Epithelial cell of proximal tubule (primary cell): ENCODE results near the gene INTS15. TPM values are rescaled to one million over a fixed set of nuclear protein-coding genes. Genes with fewer than 3 reads are reported as not detected.
A peak's percentile ranks its signal among the peaks of the same experiment; 100 is the strongest.
"Not testable (repeated sequence)": the region's sequence is repeated elsewhere in the genome, so short reads cannot be mapped to it uniquely, and the experiment has no call there.

Source experiments
- DNase-seq: peaks from one replicate; pipeline ENCODE4 v3.0.0-alpha.2; 2011; ENCODE audit warnings: low read depth
- H3K4me3 ChIP-seq: 2 replicates; pipeline ENCODE4 v1.5.1; 2011; ENCODE audit warnings: low read depth, mild to moderate bottlenecking, low read length
- CTCF ChIP-seq: conservative IDR thresholded peaks from 2 replicates; pipeline ENCODE4 v1.5.1; 2012; ENCODE audit warnings: low read depth, mild to moderate bottlenecking, low read length
- total RNA-seq: library from RNA; depleted of rRNA; stranded (reverse); fragments of >200 nt; gene quantifications from 2 replicates; pipeline ENCODE4 v1.2.3, GENCODE V29; 2015

Gene INTS15
- total RNA-seq, 1 donor from 2014 or later = 23.1 TPM

GRCh38 chr7:6577369-6578113, 12.3 kb upstream of the INTS15 start, which contains the start of gene ZDHHC4:
Gene ZDHHC4, plus strand, starts transcription at chr7:6577454. Its CDS starts 3,108 bp downstream, at chr7:6580562.
- TF ChIP-seq CTCF = no peak
- DNase-seq = no peak
- H3K4me3 ChIP-seq = peak within 1 kb of the TSS; percentile 95

GRCh38 chr7:6578114-6579084, 11.4 kb upstream of the INTS15 start:
- no peak for DNase-seq
- TF ChIP-seq CTCF = no peak
- peak overlapping the region; percentile 95 for H3K4me3 ChIP-seq

DNA sequence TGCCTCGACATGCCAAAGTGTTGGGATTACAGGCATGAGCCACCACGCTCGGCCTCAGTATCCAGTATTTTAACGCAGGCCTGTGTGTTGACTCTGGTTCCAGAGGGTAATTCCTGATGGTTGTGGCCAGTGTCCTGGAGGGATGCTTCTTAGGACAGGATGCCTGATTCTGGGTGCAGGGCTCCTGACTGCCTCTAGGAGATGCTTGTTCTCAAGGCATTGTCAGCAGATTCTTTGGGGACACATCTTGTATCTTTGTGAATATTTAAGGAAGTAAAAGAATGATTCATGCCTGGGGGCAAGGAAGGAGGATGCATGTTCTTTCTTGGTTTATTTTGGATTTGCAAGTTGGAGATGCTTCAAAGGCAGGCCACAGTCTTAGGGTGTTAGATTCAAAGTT, 10.4 kb upstream of the INTS15 start:
- TF ChIP-seq CTCF = peak; percentile 29
- H3K4me3 ChIP-seq = no peak overlapping the region
- no peak for DNase-seq

- H3K4me3 ChIP-seq, DNase-seq: not testable (repeated sequence)
Measured at GRCh38 chr7:6585746-6586432, 3.9 kb upstream of the INTS15 start.

DNA sequence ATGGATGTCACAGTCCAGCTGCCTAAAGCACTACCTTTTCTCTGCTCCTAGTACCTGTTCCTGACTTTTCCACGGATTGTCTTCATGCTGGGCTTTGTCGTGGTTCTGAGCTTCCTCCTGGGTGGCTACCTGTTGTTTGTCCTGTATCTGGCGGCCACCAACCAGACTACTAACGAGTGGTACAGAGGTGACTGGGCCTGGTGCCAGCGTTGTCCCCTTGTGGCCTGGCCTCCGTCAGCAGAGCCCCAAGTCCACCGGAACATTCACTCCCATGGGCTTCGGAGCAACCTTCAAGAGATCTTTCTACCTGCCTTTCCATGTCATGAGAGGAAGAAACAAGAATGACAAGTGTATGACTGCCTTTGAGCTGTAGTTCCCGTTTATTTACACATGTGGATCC, 1.3 kb upstream of the INTS15 start:
- no peak for DNase-seq
- no peak overlapping the region for H3K4me3 ChIP-seq
- no peak for TF ChIP-seq CTCF

DNA sequence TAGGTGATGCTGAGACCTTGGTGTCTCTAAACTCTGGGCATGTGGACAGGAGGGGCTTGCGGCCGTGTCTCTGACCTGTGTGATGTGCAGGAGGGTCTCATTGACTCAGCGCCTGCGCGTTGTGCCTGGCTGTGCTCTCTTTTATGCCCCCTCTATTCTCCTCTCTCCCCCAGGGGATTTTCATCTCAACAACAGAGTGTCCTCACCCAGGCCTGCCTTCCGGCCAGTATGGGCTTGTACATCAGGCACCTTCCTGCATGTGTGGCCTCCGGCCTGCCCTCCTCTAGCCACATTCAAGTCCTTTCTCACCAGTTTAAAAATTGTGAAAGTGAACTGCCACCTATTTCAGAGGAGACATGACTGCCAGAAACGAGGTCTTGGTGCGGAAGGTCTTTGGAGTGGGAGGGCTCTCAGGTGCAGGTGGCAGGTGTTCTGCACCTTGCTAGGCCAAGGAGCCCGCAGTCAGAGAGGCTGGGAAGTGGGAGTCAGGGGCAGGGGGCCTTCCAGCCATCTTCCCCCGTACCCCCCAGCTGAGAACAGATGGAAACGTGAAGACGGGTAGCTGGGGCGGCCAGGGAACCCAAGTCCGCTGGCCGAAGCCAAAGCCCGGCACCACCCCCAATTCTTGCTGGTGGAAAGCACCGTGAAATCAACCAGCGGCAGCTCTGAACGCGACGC, 531 bp upstream of the INTS15 start:
- H3K4me3 ChIP-seq = peak overlapping the region; percentile 25
- TF ChIP-seq CTCF = no peak
- DNase-seq = no peak
